Loucy (cell line): Measurements from ENCODE around the gene ZKSCAN3.

ENCODE experiments used
- EZH2phosphoT487 ChIP-seq: fragments of 200-600 bp; IDR thresholded peaks from 2 replicates; pipeline ENCODE4 v1.6.1; 2018; ENCODE audit warnings: antibody characterized with exemption, mild to moderate bottlenecking, moderate library complexity, borderline replicate concordance
- TF ChIP-seq, protein P1 (sequence below): fragments of 200-600 bp; sonication (generic); conservative IDR thresholded peaks from 2 replicates; pipeline ENCODE4 v1.5.1; 2014; ENCODE audit warnings: mild to moderate bottlenecking, antibody characterized with exemption, low read length

- TF ChIP-seq, protein P1, sequence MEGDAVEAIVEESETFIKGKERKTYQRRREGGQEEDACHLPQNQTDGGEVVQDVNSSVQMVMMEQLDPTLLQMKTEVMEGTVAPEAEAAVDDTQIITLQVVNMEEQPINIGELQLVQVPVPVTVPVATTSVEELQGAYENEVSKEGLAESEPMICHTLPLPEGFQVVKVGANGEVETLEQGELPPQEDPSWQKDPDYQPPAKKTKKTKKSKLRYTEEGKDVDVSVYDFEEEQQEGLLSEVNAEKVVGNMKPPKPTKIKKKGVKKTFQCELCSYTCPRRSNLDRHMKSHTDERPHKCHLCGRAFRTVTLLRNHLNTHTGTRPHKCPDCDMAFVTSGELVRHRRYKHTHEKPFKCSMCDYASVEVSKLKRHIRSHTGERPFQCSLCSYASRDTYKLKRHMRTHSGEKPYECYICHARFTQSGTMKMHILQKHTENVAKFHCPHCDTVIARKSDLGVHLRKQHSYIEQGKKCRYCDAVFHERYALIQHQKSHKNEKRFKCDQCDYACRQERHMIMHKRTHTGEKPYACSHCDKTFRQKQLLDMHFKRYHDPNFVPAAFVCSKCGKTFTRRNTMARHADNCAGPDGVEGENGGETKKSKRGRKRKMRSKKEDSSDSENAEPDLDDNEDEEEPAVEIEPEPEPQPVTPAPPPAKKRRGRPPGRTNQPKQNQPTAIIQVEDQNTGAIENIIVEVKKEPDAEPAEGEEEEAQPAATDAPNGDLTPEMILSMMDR: no peak
- TF ChIP-seq EZH2phosphoT487: no peak
Observed at GRCh38 chr6:28315628-28316027, 34.1 kb upstream of the ZKSCAN3 start.
